ENCODE measurements around the gene OTUB2.
A peak's percentile ranks its signal among the peaks of the same experiment; 100 is the strongest.

- TF ChIP-seq, protein P1, sequence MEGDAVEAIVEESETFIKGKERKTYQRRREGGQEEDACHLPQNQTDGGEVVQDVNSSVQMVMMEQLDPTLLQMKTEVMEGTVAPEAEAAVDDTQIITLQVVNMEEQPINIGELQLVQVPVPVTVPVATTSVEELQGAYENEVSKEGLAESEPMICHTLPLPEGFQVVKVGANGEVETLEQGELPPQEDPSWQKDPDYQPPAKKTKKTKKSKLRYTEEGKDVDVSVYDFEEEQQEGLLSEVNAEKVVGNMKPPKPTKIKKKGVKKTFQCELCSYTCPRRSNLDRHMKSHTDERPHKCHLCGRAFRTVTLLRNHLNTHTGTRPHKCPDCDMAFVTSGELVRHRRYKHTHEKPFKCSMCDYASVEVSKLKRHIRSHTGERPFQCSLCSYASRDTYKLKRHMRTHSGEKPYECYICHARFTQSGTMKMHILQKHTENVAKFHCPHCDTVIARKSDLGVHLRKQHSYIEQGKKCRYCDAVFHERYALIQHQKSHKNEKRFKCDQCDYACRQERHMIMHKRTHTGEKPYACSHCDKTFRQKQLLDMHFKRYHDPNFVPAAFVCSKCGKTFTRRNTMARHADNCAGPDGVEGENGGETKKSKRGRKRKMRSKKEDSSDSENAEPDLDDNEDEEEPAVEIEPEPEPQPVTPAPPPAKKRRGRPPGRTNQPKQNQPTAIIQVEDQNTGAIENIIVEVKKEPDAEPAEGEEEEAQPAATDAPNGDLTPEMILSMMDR (IDR thresholded peaks at IDR 0.05; ENCODE audit: control extremely low read depth in 1 of 3, insufficient read depth in 1 of 3, low read depth in 1 of 3, low read length in 3 of 3): peak; percentile 38 to 52 (median 47)
- TF ChIP-seq SP1 (IDR thresholded peaks at IDR 0.05; ENCODE audit: low read depth, low read length) (no peak), ZNF274 (IDR thresholded peaks at IDR 0.05; ENCODE audit: borderline replicate concordance, extremely low read depth, low read length) (no peak)
- TF ChIP-seq, protein P2, sequence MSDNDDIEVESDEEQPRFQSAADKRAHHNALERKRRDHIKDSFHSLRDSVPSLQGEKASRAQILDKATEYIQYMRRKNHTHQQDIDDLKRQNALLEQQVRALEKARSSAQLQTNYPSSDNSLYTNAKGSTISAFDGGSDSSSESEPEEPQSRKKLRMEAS (IDR thresholded peaks at IDR 0.05): no peak
Measured at GRCh38 chr14:94051115-94051514, 25.0 kb downstream of the OTUB2 start.

Data from H1 (cell line).